Pulmonary artery endothelial cell (primary cell): ENCODE results near the gene PSEN1. TPM values are rescaled to one million over a fixed set of nuclear protein-coding genes. Genes with fewer than 3 reads are reported as not detected.

Source experiments
- DNase-seq: peaks from one replicate; pipeline ENCODE4 v3.0.0-alpha.2; 2011; ENCODE audit warnings: low read depth, low spot score
- total RNA-seq: library from RNA; depleted of rRNA; stranded (reverse); fragments of >200 nt; gene quantifications from 2 replicates; pipeline ENCODE4 v1.2.3, GENCODE V29; 2014

The PSEN1 gene
- total RNA-seq, 1 donor from 2014 or later, result 41.3 TPM

- DNase-seq, result no peak
Observed at GRCh38 chr14:73217411-73217810, 81.1 kb downstream of the PSEN1 start.

GRCh38 chr14:73220061-73220460 lies 83.8 kb downstream of the PSEN1 start:
- DNase-seq, result no peak

GRCh38 chr14:73220634-73221033 lies 84.3 kb downstream of the PSEN1 start:
- DNase-seq, result no peak

GRCh38 chr14:73221945-73222344 lies 85.6 kb downstream of the PSEN1 start:
- DNase-seq, result peak; percentile 41

GRCh38 chr14:73223049-73223448 lies 86.7 kb downstream of the PSEN1 start:
- DNase-seq, result no peak

- DNase-seq, result no peak
Observed at GRCh38 chr14:73225496-73225895, 89.2 kb downstream of the PSEN1 start.

- peak; percentile 86 for DNase-seq
Observed at GRCh38 chr14:73227812-73228781, 91.8 kb downstream of the PSEN1 start.

- DNase-seq, result no peak
Observed at GRCh38 chr14:73230051-73230450, 93.7 kb downstream of the PSEN1 start.

GRCh38 chr14:73231981-73232851 lies 95.9 kb downstream of the PSEN1 start:
- DNase-seq, result no peak

- DNase-seq, result no peak
Observed at GRCh38 chr14:73232984-73233383, 96.7 kb downstream of the PSEN1 start.

- DNase-seq, result no peak
Observed at GRCh38 chr14:73233564-73233963, 97.3 kb downstream of the PSEN1 start.

GRCh38 chr14:73234029-73234428 lies 97.7 kb downstream of the PSEN1 start:
- DNase-seq, result no peak

- no peak for DNase-seq
Observed at GRCh38 chr14:73234586-73235394, 98.5 kb downstream of the PSEN1 start.

GRCh38 chr14:73235531-73236155 lies 99.3 kb downstream of the PSEN1 start:
- no peak for DNase-seq

- DNase-seq, result no peak
Observed at GRCh38 chr14:73236157-73236556, 99.8 kb downstream of the PSEN1 start.

- DNase-seq, result no peak
Observed at GRCh38 chr14:73236752-73237218, 100.5 kb downstream of the PSEN1 start.

GRCh38 chr14:73237219-73237785 lies 101.0 kb downstream of the PSEN1 start, which contains the start of gene PAPLN:
Gene PAPLN (plus strand): TSS chr14:73237506. CDS start chr14:73239779, 2,273 bp downstream.
- no peak for DNase-seq

GRCh38 chr14:73237786-73238423 lies 101.6 kb downstream of the PSEN1 start:
- no peak for DNase-seq

- no peak for DNase-seq
Observed at GRCh38 chr14:73238424-73238852, 102.1 kb downstream of the PSEN1 start.

GRCh38 chr14:73238941-73239340 lies 102.6 kb downstream of the PSEN1 start:
- no peak for DNase-seq
